Kidney (tissue), 14 donors: ENCODE results near the gene ENOX2. TPM values are rescaled to one million over a fixed set of nuclear protein-coding genes. Genes with fewer than 3 reads are reported as not detected.

ENCODE experiments used
- DNase-seq, 5 donors: peaks; one replicate each; pipeline ENCODE4 v3.0.0-alpha.2; 2013 to 2020
- FAIRE-seq: peaks from 2 replicates; lab custom pipeline; 2012; peaks lifted over from hg19 to GRCh38; lab: Jason Lieb, UNC
- H3K27ac ChIP-seq, 2 donors: one replicate each; pipeline ENCODE4 v1.7.0; 2013; ENCODE audit warnings: low read depth in 2 of 2, low read length in 2 of 2, inconsistent platforms in 1 of 2
- H3K27me3 ChIP-seq: one replicate; pipeline ENCODE4 v1.7.1; 2013; ENCODE audit warnings: low read length, inconsistent platforms; ENCODE audit not compliant: control insufficient read depth, insufficient read depth
- H3K36me3 ChIP-seq, 3 donors: one replicate each; pipeline versions ENCODE4 v1.7.0 to v1.7.1; 2013; ENCODE audit warnings: low read length in 3 of 3, control low read depth in 1 of 3, inconsistent platforms in 1 of 3; ENCODE audit not compliant: insufficient read depth in 3 of 3, control insufficient read depth in 2 of 3
- H3K4me1 ChIP-seq, 3 donors: one replicate each; pipeline versions ENCODE4 v1.7.0 to v1.7.1; 2013; ENCODE audit warnings: low read length in 3 of 3, inconsistent platforms in 1 of 3, low read depth in 1 of 3; ENCODE audit not compliant: control insufficient read depth in 2 of 3, insufficient read depth in 2 of 3
- H3K4me3 ChIP-seq, 3 donors: one replicate each; pipeline versions ENCODE4 v1.7.0 to v1.8.1; 2013; ENCODE audit warnings: low read length in 3 of 3, control low read depth in 1 of 3, inconsistent platforms in 1 of 3
- H3K9ac ChIP-seq, 3 donors: one replicate each; pipeline versions ENCODE4 v1.7.0 to v1.7.1; 2013; ENCODE audit warnings: low read length in 3 of 3, control low read depth in 1 of 3, inconsistent platforms in 1 of 3
- H3K9me3 ChIP-seq, 3 donors: one replicate each; pipeline versions ENCODE4 v1.7.0 to v1.7.1; 2013; ENCODE audit warnings: low read length in 3 of 3, control low read depth in 1 of 3, inconsistent platforms in 1 of 3; ENCODE audit not compliant: control insufficient read depth in 2 of 3, insufficient read depth in 1 of 3
- intact Hi-C: fragments of 100-400 bp; cut with DNase I; formaldehyde crosslinking; loops from one replicate; pipeline ENCODE4 v1.11.1; 2022
- polyA plus RNA-seq: library from polyadenylated mRNA; stranded (reverse); fragments of 350-450 nt; fragmentation: Illumina TruSeq; extraction: RNeasy Lipid Tissue Mini Kit (QIAGEN cat#74804); gene quantifications from one replicate; pipeline ENCODE4 v1.2.3, GENCODE V29; 2014; ENCODE audit warnings: low read depth, low replicate concordance; ENCODE audit not compliant: insufficient read depth
- total RNA-seq: library from RNA; stranded (reverse); fragmentation: NEBNext Ultra II Directional; extraction: Animal tissue kit (Norgen Biotek cat#: 25700); gene quantifications from one replicate; pipeline ENCODE4 v1.2.1, GENCODE V29; 2021
- TF ChIP-seq, protein P1 (sequence below): IDR thresholded peaks from 3 replicates; pipeline ENCODE4 v1.5.1; 2012; ENCODE audit warnings: mild to moderate bottlenecking, moderate library complexity, borderline replicate concordance; ENCODE audit not compliant: insufficient read depth; ENCODE audit errors: extremely low read depth
- donor health status: control.
- donor health status: control.
- donor health status: control.
- donor health status: control.
- donor health status: control.
- donor health status: DM: yes; HTN: yes; CAD: no.
- donor health status: Normal renal cell carcinoma (clear cell type).

The ENOX2 gene
- total and polyA plus RNA-seq, 2 donors from 2014 or later, result 6.6 to 22.6 TPM

DNA sequence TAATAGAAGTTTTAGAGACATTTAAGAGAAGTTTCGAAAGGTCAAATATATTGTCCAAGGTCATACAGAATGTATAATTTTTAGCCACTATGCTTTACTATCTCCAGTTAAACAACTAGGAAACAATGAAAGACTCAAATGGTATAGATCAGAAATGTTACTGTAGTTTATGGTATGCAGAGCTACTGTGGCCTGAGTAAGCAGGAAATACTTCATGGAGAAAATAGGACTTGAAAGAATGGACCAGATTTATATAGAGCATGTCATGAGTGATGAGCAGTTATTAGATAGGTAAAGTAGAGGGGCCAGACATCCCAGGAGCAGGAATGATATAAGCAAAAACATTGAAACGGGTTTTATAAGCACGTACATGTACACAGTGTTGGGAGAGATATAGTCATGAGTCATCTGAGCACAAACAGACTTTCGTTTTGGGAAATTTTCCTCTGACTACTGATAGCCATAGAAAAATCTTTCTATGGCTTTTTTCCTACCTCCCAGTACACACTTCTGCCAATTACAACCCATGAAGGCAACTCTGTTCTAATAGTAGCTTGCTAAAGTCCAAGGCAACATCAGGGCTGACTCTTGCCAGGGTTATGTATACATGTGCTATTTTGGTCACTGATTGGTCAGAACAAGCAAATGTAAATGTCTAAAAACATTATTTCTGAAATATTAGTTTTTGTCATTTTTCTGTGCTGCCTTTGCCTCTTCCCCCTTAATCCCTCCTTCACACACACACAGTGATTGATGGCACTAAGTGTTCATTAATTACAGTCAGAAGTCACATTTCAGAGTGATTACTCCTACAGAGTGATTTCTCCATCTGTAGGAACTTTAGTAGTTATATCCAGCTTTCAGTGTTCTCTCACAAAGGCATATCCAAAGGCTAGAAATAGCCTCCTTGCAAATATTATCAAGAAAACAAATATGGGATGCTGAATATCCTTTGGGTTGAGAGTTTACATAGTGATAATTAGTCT is 198.7 kb downstream of the ENOX2 start:
- no peaks in the 10 kb centered on the region for H3K4me1 ChIP-seq
- H3K4me3 ChIP-seq, result no peak overlapping the region
- intact Hi-C loops, result no loop called here
- H3K27me3 ChIP-seq, result no peaks in the 10 kb centered on the region
- no peaks in the 10 kb centered on the region for H3K9me3 ChIP-seq
- TF ChIP-seq, protein P1, sequence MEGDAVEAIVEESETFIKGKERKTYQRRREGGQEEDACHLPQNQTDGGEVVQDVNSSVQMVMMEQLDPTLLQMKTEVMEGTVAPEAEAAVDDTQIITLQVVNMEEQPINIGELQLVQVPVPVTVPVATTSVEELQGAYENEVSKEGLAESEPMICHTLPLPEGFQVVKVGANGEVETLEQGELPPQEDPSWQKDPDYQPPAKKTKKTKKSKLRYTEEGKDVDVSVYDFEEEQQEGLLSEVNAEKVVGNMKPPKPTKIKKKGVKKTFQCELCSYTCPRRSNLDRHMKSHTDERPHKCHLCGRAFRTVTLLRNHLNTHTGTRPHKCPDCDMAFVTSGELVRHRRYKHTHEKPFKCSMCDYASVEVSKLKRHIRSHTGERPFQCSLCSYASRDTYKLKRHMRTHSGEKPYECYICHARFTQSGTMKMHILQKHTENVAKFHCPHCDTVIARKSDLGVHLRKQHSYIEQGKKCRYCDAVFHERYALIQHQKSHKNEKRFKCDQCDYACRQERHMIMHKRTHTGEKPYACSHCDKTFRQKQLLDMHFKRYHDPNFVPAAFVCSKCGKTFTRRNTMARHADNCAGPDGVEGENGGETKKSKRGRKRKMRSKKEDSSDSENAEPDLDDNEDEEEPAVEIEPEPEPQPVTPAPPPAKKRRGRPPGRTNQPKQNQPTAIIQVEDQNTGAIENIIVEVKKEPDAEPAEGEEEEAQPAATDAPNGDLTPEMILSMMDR, result no peak
- no peak for FAIRE-seq
- no peak overlapping the region for H3K27ac ChIP-seq
- H3K9ac ChIP-seq, result no peak overlapping the region
- DNase-seq, result no peak
- H3K36me3 ChIP-seq, result no peaks in the 10 kb centered on the region

DNA sequence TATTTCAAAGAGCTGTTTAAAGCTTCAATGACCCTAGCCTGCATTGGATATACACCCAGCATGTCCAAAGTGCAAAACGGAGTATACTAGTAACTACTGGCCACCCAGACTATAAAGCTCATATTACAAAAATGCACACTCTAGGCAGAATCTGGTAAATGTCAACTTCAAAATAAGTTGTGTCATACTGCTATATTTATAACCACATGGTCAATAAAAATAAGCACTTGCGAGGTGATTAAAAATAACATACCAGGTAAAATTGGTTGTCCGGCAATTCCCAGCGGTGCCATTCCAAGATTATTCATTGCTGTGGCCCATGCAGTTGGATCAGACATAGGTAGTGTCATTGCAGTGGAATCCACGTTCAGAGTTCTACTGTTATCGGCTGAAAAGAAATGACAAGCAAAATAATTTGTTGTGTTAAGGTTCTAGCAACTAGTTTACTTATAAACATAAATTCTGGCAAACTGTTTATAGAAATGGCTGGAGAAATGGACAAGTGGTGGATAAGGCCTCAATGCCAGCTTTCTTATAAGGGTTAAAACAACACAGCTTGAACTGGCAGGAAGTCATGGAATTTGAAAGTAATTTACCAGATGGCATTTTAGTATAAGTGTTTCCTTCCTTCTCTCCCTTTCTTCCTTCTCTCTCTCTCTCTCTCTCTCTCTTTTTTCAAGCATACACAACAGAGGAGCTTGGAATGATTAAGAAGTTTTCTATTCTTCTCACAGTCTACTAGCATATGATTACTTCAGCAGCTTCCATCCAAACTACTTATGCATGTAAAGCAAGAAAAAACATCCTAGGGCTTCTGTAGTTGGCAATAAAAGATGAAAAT is 199.9 kb downstream of the ENOX2 start:
- FAIRE-seq (no peak), DNase-seq (peak in 1 of 5 donors; percentile 4)
- H3K27me3 ChIP-seq, result no peaks in the 10 kb centered on the region
- intact Hi-C loops, result no loop called here
- no peaks in the 10 kb centered on the region for H3K9me3 ChIP-seq
- TF ChIP-seq, protein P1, result no peak
- no peak overlapping the region for H3K27ac ChIP-seq
- H3K4me1 ChIP-seq, result no peaks in the 10 kb centered on the region
- H3K4me3 ChIP-seq, result no peak overlapping the region
- H3K9ac ChIP-seq, result no peak overlapping the region
- no peaks in the 10 kb centered on the region for H3K36me3 ChIP-seq

DNA sequence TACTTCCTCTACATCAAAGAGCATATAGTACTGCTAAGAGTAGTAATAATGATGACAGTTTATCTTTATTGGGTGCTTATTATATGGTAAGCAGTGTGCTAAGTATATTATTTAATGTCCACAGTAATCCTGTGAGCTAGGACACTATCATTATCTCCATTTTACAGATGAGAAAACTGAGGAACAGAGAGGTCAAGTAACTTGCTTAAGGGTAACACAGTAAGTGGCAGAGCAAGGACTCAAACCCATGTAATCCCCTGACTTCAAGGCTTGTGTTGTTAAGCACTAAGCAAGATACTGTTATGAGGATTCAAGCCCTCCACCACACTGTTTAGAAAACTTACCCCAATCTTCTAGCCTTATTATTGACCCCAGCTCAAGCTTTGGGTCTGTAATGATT is 202.4 kb downstream of the ENOX2 start:
- no peaks in the 10 kb centered on the region for H3K27me3 ChIP-seq
- no peaks in the 10 kb centered on the region for H3K36me3 ChIP-seq
- intact Hi-C loops, result no loop called here
- no peak overlapping the region for H3K4me3 ChIP-seq
- H3K4me1 ChIP-seq, result no peaks in the 10 kb centered on the region
- FAIRE-seq, result no peak
- no peak overlapping the region for H3K27ac ChIP-seq
- no peak overlapping the region for H3K9ac ChIP-seq
- TF ChIP-seq, protein P1, result no peak
- no peaks in the 10 kb centered on the region for H3K9me3 ChIP-seq
- no peak for DNase-seq
